ENCODE results near the gene ABCA1.
A peak's percentile ranks its signal among the peaks of the same experiment; 100 is the strongest.

ABCA1 gene

DNA sequence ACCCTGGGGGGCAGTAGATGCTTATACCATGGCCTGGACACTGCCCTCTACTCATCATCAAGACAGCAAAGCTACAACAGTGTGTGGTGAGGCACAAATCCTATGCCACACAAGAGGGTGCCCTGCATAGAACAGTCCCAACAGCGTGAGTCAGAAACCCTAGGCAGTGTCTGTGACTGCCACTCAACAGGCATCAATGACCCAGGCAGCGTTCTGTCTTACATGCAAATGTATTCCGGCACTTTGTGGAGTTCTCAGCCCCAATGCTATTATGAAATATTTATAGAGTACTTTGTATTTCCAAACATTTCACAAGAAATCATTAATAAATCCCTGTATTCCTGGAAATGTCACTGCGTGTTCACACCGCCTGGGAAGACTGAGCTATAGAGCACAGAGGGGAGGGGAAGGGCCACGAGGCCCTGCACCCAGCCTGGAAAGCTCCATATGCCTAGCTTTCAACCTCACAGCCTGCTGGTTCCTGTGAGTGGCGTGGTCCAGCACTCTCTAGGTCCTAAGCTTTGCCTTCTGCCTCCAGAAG, 86.3 kb downstream of the ABCA1 start:
- DNase-seq (ENCODE audit: low read depth in 2 of 2): no peak

- DNase-seq (ENCODE audit: low read depth in 2 of 2): no peak
Observed at GRCh38 chr9:104838958-104839357, 89.0 kb downstream of the ABCA1 start.

DNA sequence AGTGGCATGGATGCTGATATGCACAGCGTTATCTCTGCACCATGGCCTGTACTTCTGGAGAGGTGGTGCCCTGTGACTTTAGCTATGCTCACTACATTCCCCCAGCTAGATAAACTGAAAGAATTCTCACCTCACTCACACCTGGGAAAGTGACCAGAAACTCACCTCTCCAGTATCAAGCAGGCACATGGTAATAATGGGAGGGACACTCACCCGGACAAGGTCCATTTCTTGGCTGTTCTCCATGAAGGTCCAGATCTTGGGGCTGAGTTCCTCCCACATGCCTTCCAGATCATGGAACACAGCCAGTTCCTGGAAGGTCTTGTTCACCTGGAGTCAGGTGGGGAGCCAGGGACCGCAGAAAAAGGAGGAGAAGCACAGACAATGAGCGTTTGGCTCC, 91.2 kb downstream of the ABCA1 start:
- no peak for DNase-seq (ENCODE audit: low read depth in 2 of 2)

- no peak for DNase-seq (ENCODE audit: low read depth in 2 of 2)
Observed at GRCh38 chr9:104836235-104836634, 91.7 kb downstream of the ABCA1 start.

GRCh38 chr9:104835161-104835560, 92.8 kb downstream of the ABCA1 start:
- DNase-seq (ENCODE audit: low read depth in 2 of 2): no peak

DNA sequence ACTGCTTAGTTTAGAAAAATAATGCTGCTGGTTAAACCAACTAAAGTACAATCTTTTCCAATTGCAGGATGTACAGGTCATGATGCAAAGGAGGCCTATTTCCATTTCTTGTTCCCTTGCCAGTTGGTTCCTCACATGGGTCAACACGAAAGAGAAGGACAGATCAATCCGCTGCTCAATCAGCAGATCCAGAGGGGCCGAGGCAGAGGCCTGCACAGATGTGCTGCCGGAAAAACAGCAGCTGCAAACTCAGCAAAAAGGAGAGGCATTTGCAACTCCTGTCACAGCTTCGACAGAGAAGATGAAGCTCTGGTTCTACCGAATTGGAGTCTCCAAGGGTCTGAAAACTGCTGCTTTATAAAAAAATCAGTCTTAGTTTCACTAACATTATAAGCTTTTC, 94.3 kb downstream of the ABCA1 start:
- no peak for DNase-seq (ENCODE audit: low read depth in 2 of 2)

DNA sequence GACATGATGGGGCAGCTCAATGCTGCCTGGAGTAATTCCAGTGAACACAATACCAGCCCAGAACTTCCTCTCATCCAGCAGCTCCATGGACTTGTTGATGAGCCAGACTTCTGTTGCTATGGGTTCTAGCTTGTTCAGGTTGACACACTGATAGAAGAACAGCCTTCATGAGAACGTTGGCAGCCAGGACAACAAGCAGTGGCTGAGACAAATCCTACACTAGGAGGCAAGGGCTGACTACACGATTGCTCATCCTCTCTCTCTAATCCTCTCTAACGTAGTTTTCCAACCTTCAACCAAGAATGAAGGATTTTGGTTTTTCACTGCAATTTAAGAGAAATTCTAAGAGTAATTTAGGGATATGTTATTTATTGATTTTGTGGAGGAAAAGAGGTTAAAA, 96.3 kb downstream of the ABCA1 start:
- no peak for DNase-seq (ENCODE audit: low read depth in 2 of 2)

DNA sequence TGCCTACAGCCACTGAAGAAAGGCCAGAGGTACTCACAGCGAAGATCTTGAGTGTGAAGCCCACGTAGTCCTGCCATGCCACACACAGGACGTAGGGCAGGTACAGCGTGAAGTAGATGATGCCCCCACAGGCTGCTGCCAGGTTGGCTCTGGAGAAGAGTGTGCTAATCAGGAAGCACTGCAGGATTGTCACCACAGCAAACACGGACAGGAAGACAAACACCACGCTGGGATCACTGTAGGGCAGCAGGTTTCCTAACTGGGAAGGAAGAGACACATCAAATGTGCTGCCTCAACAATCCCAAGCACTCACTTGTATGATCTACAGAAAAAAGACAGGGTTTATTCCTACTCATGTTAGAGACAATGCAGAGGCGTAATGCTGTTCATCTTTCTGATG, 101.0 kb downstream of the ABCA1 start:
- no peak for DNase-seq (ENCODE audit: low read depth in 2 of 2)

GRCh38 chr9:104826079-104826775, 101.7 kb downstream of the ABCA1 start:
- no peak for DNase-seq (ENCODE audit: low read depth in 2 of 2)

GRCh38 chr9:104820336-104820735, 107.6 kb downstream of the ABCA1 start:
- no peak for DNase-seq (ENCODE audit: low read depth in 2 of 2)

DNA sequence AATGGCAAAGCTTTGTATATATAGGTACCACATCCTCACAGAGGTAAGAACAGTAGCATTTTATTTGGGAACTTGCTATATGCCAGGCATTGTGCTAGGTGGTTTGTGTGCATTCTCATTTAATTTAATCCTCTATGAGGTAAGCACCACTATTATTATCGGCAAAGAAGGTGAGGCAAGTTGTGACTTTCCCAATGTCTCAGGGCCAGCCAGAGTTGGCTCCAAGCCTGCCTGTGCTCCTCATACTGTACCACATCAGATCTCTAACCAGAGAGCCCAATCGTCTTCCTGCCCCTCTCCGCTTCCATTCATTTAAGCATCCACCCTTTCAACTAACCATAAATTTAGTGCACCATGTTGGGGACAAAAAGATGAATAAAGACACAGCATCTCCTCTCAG, 108.9 kb downstream of the ABCA1 start:
- no peak for DNase-seq (ENCODE audit: low read depth in 2 of 2)

DNA sequence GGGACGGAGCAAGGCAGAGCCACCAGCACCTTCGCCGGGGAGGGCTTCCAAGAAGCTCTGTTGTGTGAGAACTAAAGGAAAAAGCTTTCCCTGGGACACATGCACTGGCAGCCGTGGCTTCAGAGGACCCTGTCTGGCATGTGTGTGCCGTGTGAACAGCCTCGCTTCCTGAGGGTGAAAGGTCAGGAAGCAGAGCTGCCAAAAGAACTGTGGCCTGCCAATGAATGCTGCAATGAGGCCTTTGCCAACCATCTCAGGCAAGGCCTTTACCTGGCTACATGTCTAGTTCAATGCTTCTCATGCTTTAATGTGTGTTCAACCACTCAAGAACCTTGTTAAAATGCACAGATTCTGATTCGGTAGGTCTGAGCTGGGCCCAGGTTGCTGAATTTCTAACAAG, 110.5 kb downstream of the ABCA1 start:
- no peak for DNase-seq (ENCODE audit: low read depth in 2 of 2)

- no peak for DNase-seq (ENCODE audit: low read depth in 2 of 2)
Observed at GRCh38 chr9:104815851-104816565, 111.9 kb downstream of the ABCA1 start.

GRCh38 chr9:104810421-104811339, 117.3 kb downstream of the ABCA1 start:
- DNase-seq (ENCODE audit: low read depth in 2 of 2): no peak

- peak; percentile 21 to 32 for DNase-seq (ENCODE audit: low read depth in 2 of 2)
Observed at GRCh38 chr9:104808035-104808614, 119.8 kb downstream of the ABCA1 start.

GRCh38 chr9:104805441-104805840, 122.5 kb downstream of the ABCA1 start:
- no peak for DNase-seq (ENCODE audit: low read depth in 2 of 2)

DNA sequence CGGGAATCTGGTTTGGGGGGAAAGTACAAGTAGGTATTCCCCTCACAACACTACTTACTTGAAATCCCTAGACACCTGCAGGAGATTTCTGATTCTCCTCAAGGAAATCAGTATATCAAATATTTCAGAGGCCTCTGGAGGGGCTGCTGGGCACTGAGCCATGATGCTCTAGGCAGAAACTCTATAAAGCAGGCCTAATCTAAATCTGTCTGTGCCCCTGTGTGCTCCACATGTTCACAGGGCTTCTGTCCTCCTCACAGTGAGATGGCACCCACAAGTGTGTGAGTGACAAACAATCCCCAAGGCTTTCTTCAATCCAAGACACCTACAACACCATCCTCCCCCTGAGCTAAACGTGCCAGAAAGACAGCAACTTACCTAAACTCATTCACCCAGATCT, 125.0 kb downstream of the ABCA1 start:
- DNase-seq (ENCODE audit: low read depth in 2 of 2): no peak

DNA sequence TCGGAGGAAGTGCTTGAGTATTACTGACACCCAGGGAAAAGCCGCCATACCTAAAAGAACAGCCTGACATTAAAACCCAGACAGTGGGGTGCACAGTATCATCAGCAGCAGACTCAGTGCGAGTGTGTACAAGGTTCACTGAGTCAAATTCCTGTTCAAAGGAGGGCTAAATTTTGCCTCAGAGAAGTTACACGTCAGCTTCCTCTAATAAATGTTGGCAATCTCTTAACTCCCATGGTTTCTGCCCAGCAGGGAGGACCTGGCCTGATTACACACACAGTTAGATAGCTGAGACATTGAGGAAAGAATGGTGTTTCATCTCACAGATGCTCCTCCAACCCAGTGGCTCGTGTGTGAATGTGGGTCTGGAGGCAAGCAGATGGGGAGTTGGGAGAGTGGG, 125.8 kb downstream of the ABCA1 start:
- DNase-seq (ENCODE audit: low read depth in 2 of 2): no peak

- no peak for DNase-seq (ENCODE audit: low read depth in 2 of 2)
Observed at GRCh38 chr9:104800068-104800785, 127.7 kb downstream of the ABCA1 start.

GRCh38 chr9:104798209-104798995, 129.6 kb downstream of the ABCA1 start:
- DNase-seq (ENCODE audit: low read depth in 2 of 2): no peak
